K562 (cell line): ENCODE data around the gene CAPN12. TPM values are rescaled to one million over a fixed set of nuclear protein-coding genes. Genes with fewer than 3 reads are reported as not detected.
A peak's percentile ranks its signal among the peaks of the same experiment; 100 is the strongest.

Source experiments
- ATAC-seq: fragments of 200-7000 bp; cut with Tn5 transposase; 3 replicates; pipeline ENCODE4 v1.9.1; 2020; ENCODE audit warnings: moderate library complexity
- BruUV-seq: library from RNA; stranded (reverse); fragments of 400-500 nt; replicated peaks from 2 replicates; lab custom pipeline; 2021; lab: Mats Ljungman, UMichigan
- CTCF ChIA-PET: fragments of 300-600 bp; formaldehyde crosslinking; extraction: SDS; loops from one replicate; lab custom pipeline; 2021; ENCODE audit warnings: low intra/inter-chr PET ratio; lab: Yijun Ruan, JAX
- POLR2A ChIA-PET: fragments of 300-600, 350-650 bp; sonication (Branson Sonifier 250); formaldehyde crosslinking; extraction: SDS; loops from one replicate; lab custom pipeline; 2021; ENCODE audit warnings: antibody characterized with exemption, inconsistent platforms; lab: Yijun Ruan, JAX
- DNase-seq, 4 experiments: peaks; one replicate each; pipeline versions ENCODE4 v3.0.0 to v3.0.0-alpha.2; 2011 to 2018; ENCODE audit warnings: low spot score in 3 of 4, mixed read lengths in 3 of 4; ENCODE audit errors: extremely low read depth in 1 of 4
- FAIRE-seq: peaks from 2 replicates; lab custom pipeline; 2011; peaks lifted over from hg19 to GRCh38; lab: Jason Lieb, UNC
- H2AFZ ChIP-seq: 2 replicates; pipeline ENCODE4 v1.6.0; 2011; ENCODE audit warnings: low read depth, low read length, control low read depth, inconsistent platforms
- H3K27ac ChIP-seq: fragments of 200-600 bp; 3 replicates; pipeline ENCODE4 v1.8.0; 2011; ENCODE audit warnings: low read depth, mild to moderate bottlenecking, control low read depth, inconsistent platforms, low read length, moderate library complexity, mixed read lengths; ENCODE audit errors: extremely low read depth
- H3K27me3 ChIP-seq, 2 experiments: fragments of 300-600 bp in 1 of 2; 2 replicates in 1 of 2; 3 replicates in 1 of 2; pipeline versions ENCODE4 v1.6.0 to v1.8.0; 2011; ENCODE audit warnings: inconsistent platforms in 2 of 2, low read length in 2 of 2, mild to moderate bottlenecking in 1 of 2, mixed read lengths in 1 of 2, moderate library complexity in 1 of 2; ENCODE audit not compliant: control insufficient read depth in 2 of 2, insufficient read depth in 2 of 2
- H3K36me3 ChIP-seq: fragments of 300-600 bp; 3 replicates; pipeline ENCODE4 v1.8.0; 2011; ENCODE audit warnings: mild to moderate bottlenecking, low read length, inconsistent platforms; ENCODE audit not compliant: control insufficient read depth, insufficient read depth
- H3K4me1 ChIP-seq, 2 experiments: fragments of 200-600 bp in 1 of 2; replicated peaks in 1 of 2; 2 replicates in 1 of 2; 3 replicates in 1 of 2; pipeline versions ENCODE4 v1.5.1 to v1.8.0; 2011; ENCODE audit warnings: inconsistent platforms in 2 of 2, low read length in 2 of 2, mild to moderate bottlenecking in 1 of 2, mixed read lengths in 1 of 2, moderate library complexity in 1 of 2; ENCODE audit not compliant: control insufficient read depth in 2 of 2, insufficient read depth in 2 of 2
- H3K4me2 ChIP-seq: 2 replicates; pipeline ENCODE4 v1.6.1; 2011; ENCODE audit warnings: low read length, control low read depth, inconsistent platforms, mixed read lengths; ENCODE audit not compliant: insufficient read depth
- H3K4me3 ChIP-seq: fragments of 200-600 bp; sonication (generic), shearing (Covaris generic); 2 replicates; pipeline ENCODE4 v1.5.1; 2016; ENCODE audit warnings: control low read depth, inconsistent platforms
- H3K79me2 ChIP-seq: fragments of 200-600 bp; 3 replicates; pipeline ENCODE4 v1.8.0; 2011; ENCODE audit warnings: low read length, inconsistent platforms; ENCODE audit not compliant: control insufficient read depth, insufficient read depth
- H3K9ac ChIP-seq, 2 experiments: 2 replicates each; pipeline versions ENCODE4 v1.6.0 to v1.6.1; 2011; ENCODE audit warnings: low read depth in 2 of 2, low read length in 2 of 2, control low read depth in 1 of 2, inconsistent platforms in 1 of 2, mild to moderate bottlenecking in 1 of 2, mixed read lengths in 1 of 2; ENCODE audit not compliant: insufficient read depth in 1 of 2
- H3K9me1 ChIP-seq: one replicate; pipeline ENCODE4 v1.6.0; 2011; ENCODE audit warnings: inconsistent platforms, mild to moderate bottlenecking, low read length, moderate library complexity; ENCODE audit not compliant: control insufficient read depth, insufficient read depth
- H3K9me3 ChIP-seq: replicated peaks from 2 replicates; pipeline ENCODE4 v1.5.1; 2011; ENCODE audit warnings: low read depth, low read length, inconsistent platforms; ENCODE audit not compliant: control insufficient read depth, insufficient read depth
- H4K20me1 ChIP-seq: replicated peaks from 2 replicates; pipeline ENCODE4 v1.6.1; 2011; ENCODE audit warnings: low read length, inconsistent platforms, mixed read lengths; ENCODE audit not compliant: control insufficient read depth, insufficient read depth
- ATF1 ChIP-seq, 2 experiments: fragments of 450-650 bp in 1 of 2; IDR thresholded peaks; 2 replicates each; pipeline ENCODE4 v1.6.1; 2016; ENCODE audit warnings: missing compliant biosample characterization in 1 of 2, missing genetic modification characterization in 1 of 2
- CBX8 ChIP-seq: fragments of 200-600 bp; sonication (generic); IDR thresholded peaks from 2 replicates; pipeline ENCODE4 v1.6.1; 2012; ENCODE audit warnings: borderline replicate concordance, mixed run types, low read depth, mild to moderate bottlenecking, moderate library complexity, mixed read lengths, low read length, control low read depth, inconsistent platforms; ENCODE audit not compliant: poor library complexity, severe bottlenecking; ENCODE audit errors: extremely low read depth
- CCNT2 ChIP-seq: IDR thresholded peaks from 2 replicates; pipeline ENCODE4 v1.6.1; 2011; ENCODE audit warnings: borderline replicate concordance, low read depth, mild to moderate bottlenecking, moderate library complexity, mixed read lengths, low read length; ENCODE audit not compliant: insufficient read length; ENCODE audit errors: extremely low read depth
- CHCHD3 ChIP-seq: fragments of 250-450 bp; sonication (Bioruptor Pico); IDR thresholded peaks from 2 replicates; pipeline ENCODE4 v2.1.2; 2022; ENCODE audit warnings: mild to moderate bottlenecking
- GATAD2B ChIP-seq: fragments of 450-650 bp; IDR thresholded peaks from 2 replicates; pipeline ENCODE4 v1.6.1; 2017; ENCODE audit warnings: mild to moderate bottlenecking, borderline replicate concordance
- GTF2A2 ChIP-seq: IDR thresholded peaks from 2 replicates; pipeline ENCODE4 v1.6.1; 2016; ENCODE audit warnings: mild to moderate bottlenecking, missing genetic modification characterization, missing compliant biosample characterization
- HDAC1 ChIP-seq, 2 experiments: fragments of 450-650 bp; IDR thresholded peaks; 2 replicates each; pipeline ENCODE4 v1.6.1; 2016 to 2017; ENCODE audit warnings: inconsistent platforms in 1 of 2, mild to moderate bottlenecking in 1 of 2, moderate library complexity in 1 of 2
- L3MBTL2 ChIP-seq: fragments of 450-650 bp; IDR thresholded peaks from 2 replicates; pipeline ENCODE4 v1.6.1; 2016; ENCODE audit warnings: mild to moderate bottlenecking, moderate library complexity
- SRSF9 ChIP-seq: fragments of 200-400 bp; formaldehyde crosslinking; IDR thresholded peaks from 2 replicates; pipeline ENCODE4 v1.6.1; 2017; ENCODE audit warnings: low read depth, low read length, borderline replicate concordance
- WHSC1 ChIP-seq: IDR thresholded peaks from one replicate; pipeline ENCODE4 v1.6.1; 2012; ENCODE audit warnings: low read length, control low read depth, inconsistent platforms
- ZNF444 ChIP-seq: fragments of 250-450 bp; sonication (Bioruptor Pico); IDR thresholded peaks from 2 replicates; pipeline ENCODE4 v1.4.0; 2020; ENCODE audit warnings: mild to moderate bottlenecking, moderate library complexity
- ZNF76 ChIP-seq: fragments of 250-450 bp; sonication (Bioruptor Pico); IDR thresholded peaks from 2 replicates; pipeline ENCODE4 v1.4.0; 2020; ENCODE audit warnings: mild to moderate bottlenecking, moderate library complexity, borderline replicate concordance
- WGBS: fragments of 100-300 bp; shearing (Covaris generic); methylation state at CpG from one replicate; pipeline ENCODE4 v1.1.6; 2016; ENCODE audit warnings: low coverage, mixed read lengths; ENCODE audit not compliant: insufficient coverage; ENCODE audit errors: missing lambda C conversion rate; 5-methylcytosine and 5-hydroxymethylcytosine counted together
- in situ Hi-C: fragments of 300-500 bp; cut with MboI; formaldehyde crosslinking; loops from 4 replicates; pipeline ENCODE4 v1.15.0; 2018; ENCODE audit warnings: inconsistent platforms, mixed read lengths
- intact Hi-C: fragments of 100-400 bp; cut with micrococcal nuclease; formaldehyde crosslinking; loops from 2 replicates; pipeline ENCODE4 v1.14.2; 2022
- polyA plus RNA-seq, 8 experiments: library from polyadenylated mRNA; depleted of rRNA in 4 of 8; stranded (reverse) in 5 of 8; unstranded in 3 of 8; fragments of >200 nt; fragmentation: Nextera tagmentation in 2 of 8; fragmentation: Illumina TruSeq in 1 of 8; extraction: Ambion mirVana in 2 of 8; extraction: Trizol in 1 of 8; gene quantifications; 2 replicates each; pipeline versions ENCODE4 v1.2.1 to v1.2.3, GENCODE V29; 2011 to 2014; ENCODE audit warnings: inconsistent platforms in 1 of 8, missing spikeins in 1 of 8
- total RNA-seq, 7 experiments: library from RNA; depleted of rRNA in 6 of 7; stranded (reverse); fragments of >200 nt in 6 of 7; fragmentation: Illumina TruSeq in 2 of 7; extraction: Trizol in 2 of 7; gene quantifications; 2 replicates each; pipeline versions ENCODE4 v1.2.1 to v1.2.3, GENCODE V29; 2011 to 2021; ENCODE audit warnings: low replicate concordance in 1 of 7
- TF ChIP-seq, protein P1 (sequence below): fragments of 250-450 bp; sonication (Bioruptor Pico); IDR thresholded peaks from 2 replicates; pipeline ENCODE4 v1.8.0; 2021; ENCODE audit warnings: moderate library complexity, mild to moderate bottlenecking, inconsistent platforms

CAPN12 gene
- total and polyA plus RNA-seq, 9 of the 15 experiments (the other 6 are each of a cell fraction or from before 2014, with no cell fraction given) = 0.83 to 7.0 (median 1.6) TPM

GRCh38 chr19:38691938-38692457 lies 52.3 kb downstream of the CAPN12 start:
- no peak overlapping the region for H3K27ac ChIP-seq
- ATAC-seq (no peak), DNase-seq (no peak), FAIRE-seq (no peak)
- TF ChIP-seq ATF1 (CRISPR knock-in tag; IDR thresholded peaks at IDR 0.05) (no peak), ATF1 (tag; IDR thresholded peaks at IDR 0.05) (no peak), SRSF9 (no peak)
- BruUV-seq = no TSS peak
- H3K27me3 ChIP-seq = no peaks in the 10 kb centered on the region
- H2AFZ ChIP-seq = no peak overlapping the region
- WGBS = 85% methylated on average over 15 of the region's 15 CpGs
- no peaks in the 10 kb centered on the region for H3K9me3 ChIP-seq
- H3K9me1 ChIP-seq = peaks cover 3% of the 10 kb centered on the region
- in situ Hi-C loops = no loop called here
- peaks cover 21% of the 10 kb centered on the region for H4K20me1 ChIP-seq
- peak overlapping the region in 1 of 2 experiments; percentile 70; a peak in 2 of 4 replicates for H3K9ac ChIP-seq
- H3K36me3 ChIP-seq = peaks cover 77% of the 10 kb centered on the region
- peaks cover 96% of the 10 kb centered on the region for H3K79me2 ChIP-seq
- no peak overlapping the region for H3K4me3 ChIP-seq
- intact Hi-C loops = no loop called here
- no peak overlapping the region for H3K4me2 ChIP-seq
- ChIA-PET POLR2A (interaction anchor here (1.8 kb wide), 1 partner anchor 10 kb away, joined by 5 read pairs; no protein-coding TSS in a partner anchor), CTCF (no interaction called here)
- peaks cover 28 to 33% of the 10 kb centered on the region in 2 experiments for H3K4me1 ChIP-seq

DNA sequence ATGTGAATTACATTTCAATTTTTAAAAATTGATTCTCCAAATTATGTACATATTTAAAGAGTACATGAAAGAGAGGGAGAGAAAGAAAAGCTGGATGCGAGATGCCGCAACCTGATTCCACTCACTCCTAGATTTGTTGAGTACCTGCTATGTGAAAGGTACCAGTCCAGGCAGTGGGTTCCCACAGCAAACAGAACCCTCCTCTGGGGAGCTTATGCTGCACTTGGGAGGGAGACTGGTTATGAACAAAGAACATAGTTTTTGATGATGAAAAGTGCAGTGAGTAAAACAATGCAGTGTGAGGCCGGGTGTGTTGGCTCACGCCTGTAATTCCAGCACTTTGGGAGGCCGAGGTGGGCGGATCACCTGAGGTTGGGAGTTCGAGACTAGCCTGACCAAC lies 53.4 kb downstream of the CAPN12 start:
- Histone ChIP-seq H3K4me3 (no peak overlapping the region), H3K4me2 (no peak overlapping the region), H3K9me3 (no peaks in the 10 kb centered on the region), H2AFZ (no peak overlapping the region), H3K27ac (no peak overlapping the region; the same call in 2 of the 3 replicates), H3K79me2 (peaks cover 96% of the 10 kb centered on the region), H4K20me1 (peaks cover 13% of the 10 kb centered on the region), H3K9ac (no peak overlapping the region), H3K9me1 (peaks cover 3% of the 10 kb centered on the region), H3K4me1 (peaks cover 39 to 44% of the 10 kb centered on the region in 2 experiments), H3K36me3 (peaks cover 70% of the 10 kb centered on the region), H3K27me3 (no peaks in the 10 kb centered on the region)
- WGBS = 92% methylated on average over 6 of the region's 7 CpGs
- intact Hi-C loops (no loop called here), in situ Hi-C loops (no loop called here)
- ATAC-seq (no peak), DNase-seq (no peak), FAIRE-seq (no peak)
- ChIA-PET POLR2A (interaction anchor here (0.6 to 1.8 kb wide), 3 partner anchors 11 to 304 kb away, joined by 3 to 5 read pairs (median 4); no protein-coding TSS in a partner anchor), CTCF (no interaction called here)
- no TSS peak for BruUV-seq
- TF ChIP-seq CHCHD3 (CRISPR knock-in tag) (no peak), CCNT2 (no peak), ATF1 (CRISPR knock-in tag; IDR thresholded peaks at IDR 0.05) (no peak), ATF1 (tag; IDR thresholded peaks at IDR 0.05) (no peak), ZNF444 (CRISPR knock-in tag) (no peak), GTF2A2 (tag) (no peak), ZNF76 (CRISPR knock-in tag) (no peak), HDAC1 (IDR thresholded peaks at IDR 0.05) (no peak), L3MBTL2 (no peak), CBX8 (no peak), GATAD2B (no peak), WHSC1 (no peak)
- TF ChIP-seq, protein P1, sequence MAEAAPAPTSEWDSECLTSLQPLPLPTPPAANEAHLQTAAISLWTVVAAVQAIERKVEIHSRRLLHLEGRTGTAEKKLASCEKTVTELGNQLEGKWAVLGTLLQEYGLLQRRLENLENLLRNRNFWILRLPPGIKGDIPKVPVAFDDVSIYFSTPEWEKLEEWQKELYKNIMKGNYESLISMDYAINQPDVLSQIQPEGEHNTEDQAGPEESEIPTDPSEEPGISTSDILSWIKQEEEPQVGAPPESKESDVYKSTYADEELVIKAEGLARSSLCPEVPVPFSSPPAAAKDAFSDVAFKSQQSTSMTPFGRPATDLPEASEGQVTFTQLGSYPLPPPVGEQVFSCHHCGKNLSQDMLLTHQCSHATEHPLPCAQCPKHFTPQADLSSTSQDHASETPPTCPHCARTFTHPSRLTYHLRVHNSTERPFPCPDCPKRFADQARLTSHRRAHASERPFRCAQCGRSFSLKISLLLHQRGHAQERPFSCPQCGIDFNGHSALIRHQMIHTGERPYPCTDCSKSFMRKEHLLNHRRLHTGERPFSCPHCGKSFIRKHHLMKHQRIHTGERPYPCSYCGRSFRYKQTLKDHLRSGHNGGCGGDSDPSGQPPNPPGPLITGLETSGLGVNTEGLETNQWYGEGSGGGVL (CRISPR knock-in tag) = no peak
